Renal cortical epithelial cell (primary cell): ENCODE data around the gene FOXI2. TPM values are rescaled to one million over a fixed set of nuclear protein-coding genes. Genes with fewer than 3 reads are reported as not detected.

Experiments used
- DNase-seq: peaks from one replicate; pipeline ENCODE4 v3.0.0-alpha.2; 2011; ENCODE audit warnings: low read depth
- total RNA-seq: library from RNA; depleted of rRNA; stranded (reverse); fragments of >200 nt; gene quantifications from 2 replicates; pipeline ENCODE4 v1.2.3, GENCODE V29; 2014

The FOXI2 gene
- total RNA-seq, 1 donor from 2014 or later, result not detected

DNA sequence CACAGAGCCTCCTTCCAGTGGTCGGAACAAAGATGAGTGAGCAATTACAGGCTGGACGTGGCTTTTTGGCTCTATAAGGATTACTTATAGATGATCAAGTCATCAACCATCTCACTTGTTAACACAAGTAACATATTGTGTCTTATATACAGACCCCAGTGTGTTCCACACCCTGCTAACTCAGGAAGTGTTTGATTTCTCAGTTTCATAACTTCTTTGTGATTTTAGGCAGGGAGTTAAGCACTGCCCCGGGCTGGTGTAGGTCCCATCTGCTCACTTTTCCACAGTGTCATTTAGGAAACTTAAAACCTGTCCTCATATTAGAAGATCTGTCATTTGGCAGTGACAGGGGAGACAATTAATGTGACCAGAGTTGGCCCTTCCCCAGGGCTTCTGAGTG lies 6.2 kb downstream of the FOXI2 start:
- no peak for DNase-seq

GRCh38 chr10:127744956-127745355 lies 8.0 kb downstream of the FOXI2 start:
- DNase-seq, result no peak

- no peak for DNase-seq
These were observed 8.9 kb downstream of the FOXI2 start for GRCh38 chr10:127745861-127746260.

GRCh38 chr10:127755753-127756152 lies 18.8 kb downstream of the FOXI2 start:
- no peak for DNase-seq

- no peak for DNase-seq
These were observed 19.3 kb downstream of the FOXI2 start for GRCh38 chr10:127756264-127756663.

DNA sequence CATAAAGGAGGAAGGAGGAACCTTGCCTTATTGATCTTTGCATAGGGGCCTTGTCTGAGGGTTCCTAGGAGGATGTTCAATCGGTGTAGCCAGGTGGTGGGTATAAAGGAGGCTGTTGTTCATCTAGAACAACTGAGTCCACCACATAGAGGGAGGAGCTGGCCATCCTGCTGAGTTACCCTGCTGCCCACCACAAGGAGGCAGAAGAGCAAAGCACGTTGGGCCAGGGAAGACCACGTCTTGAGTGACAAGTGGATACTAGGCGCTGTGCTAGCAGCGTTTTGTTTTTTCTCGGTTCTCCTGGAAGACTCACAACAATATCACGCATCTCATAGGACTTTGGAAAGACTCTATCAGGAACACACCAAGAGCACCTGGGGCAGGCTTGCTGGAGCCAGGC lies 20.0 kb downstream of the FOXI2 start:
- DNase-seq, result no peak

DNA sequence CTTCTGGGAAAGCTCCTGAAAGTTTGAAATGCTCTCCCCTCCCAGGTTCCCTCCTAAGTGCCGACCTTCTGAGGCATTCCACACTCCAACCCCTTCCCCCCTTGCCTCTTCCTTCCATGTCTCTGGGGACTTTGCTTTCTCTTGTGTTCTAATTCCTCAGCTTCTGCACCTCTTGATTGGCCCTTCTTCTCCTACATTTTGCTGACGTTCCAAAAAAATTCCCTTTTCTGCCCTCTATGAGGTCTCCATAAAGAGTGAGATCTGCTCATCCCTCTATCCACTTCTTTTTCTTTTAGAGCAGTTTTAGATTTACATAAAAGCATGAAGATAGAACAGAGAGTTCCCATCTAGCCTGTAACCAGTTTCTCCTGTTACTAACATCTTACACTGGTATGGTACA lies 22.3 kb downstream of the FOXI2 start:
- no peak for DNase-seq

- DNase-seq, result no peak
These were observed 25.9 kb downstream of the FOXI2 start for GRCh38 chr10:127762925-127763324.

DNA sequence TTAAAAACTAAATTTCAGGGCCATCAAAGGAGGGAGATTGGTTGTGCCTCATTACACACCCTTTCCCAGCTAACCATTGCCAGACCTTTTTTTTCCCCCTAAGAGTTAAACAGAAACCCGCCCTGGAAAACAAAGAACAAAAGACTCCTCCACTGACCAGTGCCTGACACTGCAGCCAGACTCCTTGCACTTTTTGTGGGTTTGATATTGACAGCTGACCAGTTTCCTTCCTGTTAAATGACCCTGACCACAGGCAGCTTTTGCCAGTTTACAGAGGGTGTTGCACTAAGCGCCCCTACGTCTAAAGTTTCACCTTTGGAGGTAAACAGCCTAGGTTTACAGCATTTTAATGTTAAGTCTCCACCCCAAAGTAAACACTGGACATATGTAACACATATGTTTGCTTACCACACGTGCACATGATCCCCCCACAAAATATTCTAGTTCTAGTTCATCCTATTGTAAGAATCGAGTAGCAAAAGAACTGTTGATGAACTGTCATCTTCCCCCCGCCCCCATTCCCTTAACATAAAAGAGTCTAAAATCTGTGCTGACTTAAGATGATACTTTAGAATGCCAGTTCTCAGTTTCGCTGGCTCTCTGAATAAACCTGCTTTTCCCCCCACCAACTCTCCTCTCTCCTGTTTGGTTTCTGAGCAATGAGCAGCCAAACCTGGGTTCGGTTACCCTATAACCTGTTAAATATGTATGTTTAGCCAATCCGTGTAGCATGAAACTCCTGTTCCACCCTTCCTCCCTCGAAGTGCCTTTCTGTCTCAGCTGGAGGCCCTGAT lies 38.0 kb downstream of the FOXI2 start:
- peak; percentile 16 for DNase-seq

DNA sequence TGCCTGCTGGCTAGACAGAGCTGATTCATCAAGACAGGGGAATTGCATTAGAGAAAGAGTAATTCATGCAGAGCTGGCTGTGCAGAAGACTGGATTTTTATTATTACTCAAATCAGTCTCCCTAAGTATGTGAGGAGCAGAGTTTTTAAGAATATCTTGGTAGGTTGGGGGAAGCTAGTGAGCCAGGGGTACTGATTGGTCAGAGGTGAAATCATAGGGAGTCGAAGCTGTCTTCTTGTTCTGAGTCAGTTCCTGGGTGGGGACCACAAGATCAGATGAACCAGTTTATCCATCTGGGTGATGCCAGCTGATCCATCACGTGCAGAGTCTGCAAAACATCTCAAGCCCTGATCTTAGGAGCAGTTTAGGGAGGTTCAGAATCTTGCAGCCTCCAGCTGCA lies 39.8 kb downstream of the FOXI2 start:
- peak; percentile 15 for DNase-seq

- DNase-seq, result no peak
These were observed 44.4 kb downstream of the FOXI2 start for GRCh38 chr10:127781412-127781811.

DNA sequence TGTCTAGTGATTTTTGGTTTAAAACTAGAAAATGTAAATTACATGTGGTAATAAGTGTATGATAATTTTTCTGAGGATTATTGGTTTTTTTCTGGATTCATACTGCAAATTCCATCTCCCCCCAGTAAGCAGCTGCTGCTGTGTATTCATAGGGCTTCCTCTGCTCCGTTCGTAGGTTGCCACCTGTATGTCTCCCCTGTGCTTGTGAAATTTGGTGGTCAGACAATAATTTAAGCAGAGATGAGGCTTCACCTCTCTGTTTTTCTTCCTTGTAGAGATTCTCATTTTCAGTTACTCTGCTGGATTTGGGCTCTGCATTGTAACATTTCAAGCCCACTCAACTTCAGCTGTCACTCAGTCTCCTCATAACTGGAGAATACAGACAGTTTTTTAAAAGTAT lies 50.9 kb downstream of the FOXI2 start:
- no peak for DNase-seq

DNA sequence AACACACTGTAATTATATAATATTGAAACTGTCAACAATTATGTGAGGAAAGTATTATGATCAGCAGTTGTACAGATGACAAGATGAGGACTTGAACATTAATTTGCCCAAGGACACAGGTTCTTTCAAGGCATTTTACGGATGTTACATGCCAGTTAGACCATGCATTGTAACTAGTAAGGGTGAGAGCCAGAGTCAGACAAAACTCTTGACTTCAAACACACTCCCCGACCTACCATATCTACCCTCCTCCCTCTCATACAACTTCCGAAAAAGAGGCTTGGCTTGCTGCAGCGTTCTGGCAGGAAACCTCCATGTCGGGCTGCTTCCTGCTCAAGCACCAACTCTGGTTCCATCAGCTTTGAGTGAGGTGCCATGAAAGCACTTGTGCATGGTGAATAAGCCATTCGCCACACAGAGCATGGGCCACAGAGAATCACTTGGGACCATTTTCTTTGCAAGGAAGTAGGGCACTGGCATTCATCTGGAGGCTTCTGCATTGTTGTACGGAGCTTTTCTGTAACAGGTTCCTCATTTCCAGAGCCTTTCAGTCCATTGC lies 53.2 kb downstream of the FOXI2 start:
- DNase-seq, result no peak

Other genes with a start within 250 kb of the FOXI2 start
- gene NPS, start 187.9 kb upstream of the FOXI2 start, total RNA-seq, result not detected in 2 replicates
- gene CLRN3, start 155.8 kb downstream of the FOXI2 start, total RNA-seq, result 0.65 TPM in 1 of 2 replicates, not detected in the other
- 9.9 and 19.6 TPM in 2 replicates for gene PTPRE, start 169.9 kb downstream of the FOXI2 start, total RNA-seq